LNCAP (cell line): ENCODE data around the gene VASH1.

ENCODE experiments used
- CTCF ChIP-seq: fragments of 450-650 bp; IDR thresholded peaks from 2 replicates; pipeline ENCODE4 v1.5.1; 2017; ENCODE audit warnings: mild to moderate bottlenecking

VASH1 gene

DNA sequence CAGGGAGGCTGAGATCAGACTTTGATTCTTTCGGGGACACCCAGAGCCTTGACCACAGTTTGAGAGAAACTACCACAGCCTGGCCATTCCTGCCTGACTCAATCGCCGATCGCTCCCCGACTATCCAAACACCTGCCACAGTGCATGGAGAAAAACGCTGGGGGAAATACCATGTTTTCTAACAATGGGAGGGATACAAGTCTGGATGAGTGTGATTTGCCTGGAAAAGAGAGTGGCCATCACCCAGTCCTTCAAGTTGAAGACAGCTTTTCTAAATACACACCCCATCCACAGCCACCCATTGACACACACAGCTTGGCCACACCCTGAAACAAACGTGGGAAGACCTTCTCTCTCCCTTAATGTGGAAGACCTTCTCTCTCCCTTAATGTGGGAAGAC, 6.7 kb upstream of the VASH1 start:
- TF ChIP-seq CTCF: no peak

GRCh38 chr14:76755610-76756370, 5.5 kb upstream of the VASH1 start:
- no peak for TF ChIP-seq CTCF

- no peak for TF ChIP-seq CTCF
Observed at GRCh38 chr14:76756371-76756750, 4.9 kb upstream of the VASH1 start.

GRCh38 chr14:76759589-76759988, 1.7 kb upstream of the VASH1 start:
- TF ChIP-seq CTCF: no peak

DNA sequence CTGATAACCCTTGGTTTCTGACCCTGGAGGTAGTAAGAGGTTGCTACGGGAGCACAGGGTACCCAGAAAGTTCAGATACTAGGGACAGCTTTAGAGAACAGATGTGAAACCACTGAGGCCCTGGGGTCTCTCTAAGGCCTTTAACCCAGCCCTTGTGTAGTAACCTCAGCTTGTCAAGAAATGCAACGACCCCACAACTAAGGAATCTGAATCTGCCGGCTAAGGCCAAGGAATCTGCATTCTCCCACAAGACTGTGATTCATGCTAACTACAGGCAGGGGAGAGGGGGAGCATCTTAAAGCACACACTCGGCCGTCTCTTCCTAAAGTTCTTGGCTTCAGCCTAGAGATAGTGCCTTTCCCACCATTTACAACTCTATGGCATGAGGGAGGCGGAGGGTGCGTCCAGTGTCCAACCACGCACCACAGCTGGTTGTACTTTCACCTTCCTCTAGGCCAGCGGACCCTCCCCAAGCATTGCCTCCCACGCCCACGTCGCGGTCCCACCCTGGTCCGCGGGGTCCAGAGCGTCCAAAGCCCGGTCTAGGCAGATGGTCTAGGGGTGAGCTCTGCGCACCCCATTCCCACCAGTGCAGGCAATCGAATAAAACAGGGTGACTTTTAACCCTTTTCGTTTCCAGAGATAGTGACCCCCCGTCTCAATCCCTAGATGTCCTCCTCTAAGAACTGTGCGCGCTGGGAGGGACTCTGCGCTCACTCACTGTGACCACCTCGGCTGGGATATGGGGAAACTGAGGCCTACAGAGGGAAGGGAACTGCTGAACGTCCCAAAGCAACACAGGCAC, 735 bp upstream of the VASH1 start:
- no peak for TF ChIP-seq CTCF

- no peak for TF ChIP-seq CTCF
Observed at GRCh38 chr14:76761960-76762410, 717 bp downstream of the VASH1 start.

GRCh38 chr14:76762411-76763095, 1.3 kb downstream of the VASH1 start:
- no peak for TF ChIP-seq CTCF
